Loucy (cell line): ENCODE data around the gene GIT2.

Experiments used
- H2AFZ ChIP-seq: fragments of 200-600 bp; sonication (generic); 2 replicates; pipeline ENCODE4 v1.6.0; 2016; ENCODE audit warnings: antibody characterized with exemption, mild to moderate bottlenecking, low read length, moderate library complexity
- H3F3A ChIP-seq: fragments of 200-600 bp; 2 replicates; pipeline ENCODE4 v1.6.0; 2016; ENCODE audit warnings: antibody characterized with exemption, low read depth, mild to moderate bottlenecking
- H3K27me3 ChIP-seq: fragments of 200-600 bp; sonication (generic); 2 replicates; pipeline ENCODE4 v1.6.1; 2014; ENCODE audit warnings: low read length, mild to moderate bottlenecking; ENCODE audit not compliant: insufficient read depth, poor library complexity, severe bottlenecking
- H3K36me3 ChIP-seq: fragments of 200-600 bp; sonication (generic); 2 replicates; pipeline ENCODE4 v1.6.1; 2016; ENCODE audit warnings: low read length; ENCODE audit not compliant: insufficient read depth
- H3K4me1 ChIP-seq: fragments of 200-600 bp; sonication (generic); 2 replicates; pipeline ENCODE4 v1.5.1; 2014; ENCODE audit warnings: low read length, mild to moderate bottlenecking; ENCODE audit not compliant: insufficient read depth, poor library complexity, severe bottlenecking
- H3K4me2 ChIP-seq: fragments of 200-600 bp; sonication (generic); 2 replicates; pipeline ENCODE4 v1.6.0; 2014; ENCODE audit warnings: antibody characterized with exemption, low read length, low read depth, mild to moderate bottlenecking; ENCODE audit not compliant: poor library complexity, severe bottlenecking
- H3K4me3 ChIP-seq: fragments of 200-600 bp; sonication (generic); 2 replicates; pipeline ENCODE4 v1.5.1; 2014; ENCODE audit warnings: low read length, mild to moderate bottlenecking, mixed read lengths; ENCODE audit not compliant: poor library complexity, severe bottlenecking
- H3K79me2 ChIP-seq: fragments of 200-600 bp; sonication (generic); 2 replicates; pipeline ENCODE4 v1.6.1; 2014; ENCODE audit warnings: low read length; ENCODE audit not compliant: insufficient read depth
- H3K9ac ChIP-seq: fragments of 200-600 bp; sonication (generic); 2 replicates; pipeline ENCODE4 v1.6.0; 2014; ENCODE audit warnings: mild to moderate bottlenecking, low read depth, low read length, moderate library complexity; ENCODE audit not compliant: poor library complexity, severe bottlenecking
- H3K9me2 ChIP-seq: fragments of 200-600 bp; sonication (generic); replicated peaks from 2 replicates; pipeline ENCODE4 v1.6.1; 2016; ENCODE audit warnings: low read depth, low read length, mixed read lengths
- H3K9me3 ChIP-seq: fragments of 200-600 bp; sonication (generic); 2 replicates; pipeline ENCODE4 v1.6.1; 2014; ENCODE audit warnings: mild to moderate bottlenecking, antibody characterized with exemption, low read length, low read depth; ENCODE audit not compliant: insufficient read depth
- H4K20me1 ChIP-seq: fragments of 200-600 bp; sonication (generic); 2 replicates; pipeline ENCODE4 v1.6.0; 2014; ENCODE audit warnings: antibody characterized with exemption, low read length, mild to moderate bottlenecking; ENCODE audit not compliant: insufficient read depth, poor library complexity, severe bottlenecking
- CTCF ChIP-seq: fragments of 200-600 bp; sonication (generic); conservative IDR thresholded peaks from 2 replicates; pipeline ENCODE4 v1.5.1; 2014; ENCODE audit warnings: mild to moderate bottlenecking, antibody characterized with exemption, low read length
- EZH2phosphoT487 ChIP-seq: fragments of 200-600 bp; IDR thresholded peaks from 2 replicates; pipeline ENCODE4 v1.6.1; 2018; ENCODE audit warnings: antibody characterized with exemption, mild to moderate bottlenecking, moderate library complexity, borderline replicate concordance

GIT2 gene

GRCh38 chr12:109926016-109926415, 70.2 kb downstream of the GIT2 start:
- TF ChIP-seq CTCF = no peak
- no peak for TF ChIP-seq EZH2phosphoT487
- Histone ChIP-seq H3K4me1 (no peaks in the 10 kb centered on the region), H3K27me3 (no peaks in the 10 kb centered on the region), H3K9me2 (no peaks in the 10 kb centered on the region), H3K9me3 (no peaks in the 10 kb centered on the region), H3K4me2 (no peak overlapping the region), H2AFZ (no peak overlapping the region), H3K4me3 (no peak overlapping the region), H3K36me3 (peaks cover 2% of the 10 kb centered on the region; the same call in 1 of the 2 replicates), H3K79me2 (no peaks in the 10 kb centered on the region), H4K20me1 (no peaks in the 10 kb centered on the region), H3K9ac (no peak overlapping the region), H3F3A (no peaks in the 10 kb centered on the region)

- no peaks in the 10 kb centered on the region for H3K27me3 ChIP-seq
- H3F3A ChIP-seq = no peaks in the 10 kb centered on the region
- H3K4me1 ChIP-seq = no peaks in the 10 kb centered on the region
- TF ChIP-seq CTCF = no peak
- no peak for TF ChIP-seq EZH2phosphoT487
- H3K9ac ChIP-seq = no peak overlapping the region
- no peak overlapping the region for H2AFZ ChIP-seq
- no peak overlapping the region for H3K4me2 ChIP-seq
- H4K20me1 ChIP-seq = no peaks in the 10 kb centered on the region
- H3K79me2 ChIP-seq = no peaks in the 10 kb centered on the region
- no peaks in the 10 kb centered on the region for H3K9me2 ChIP-seq
- no peaks in the 10 kb centered on the region for H3K36me3 ChIP-seq
- H3K9me3 ChIP-seq = no peaks in the 10 kb centered on the region
- H3K4me3 ChIP-seq = no peak overlapping the region
Observed at GRCh38 chr12:109925185-109925840, 70.9 kb downstream of the GIT2 start.

- no peaks in the 10 kb centered on the region for H3K27me3 ChIP-seq
Observed at GRCh38 chr12:109923481-109924245, 72.5 kb downstream of the GIT2 start.

More at GRCh38 chr12:109923481-109924245, 72.5 kb downstream of the GIT2 start:
- H3F3A ChIP-seq = no peaks in the 10 kb centered on the region
- no peak overlapping the region for H3K4me3 ChIP-seq
- no peaks in the 10 kb centered on the region for H4K20me1 ChIP-seq
- H3K9me2 ChIP-seq = no peaks in the 10 kb centered on the region
- no peaks in the 10 kb centered on the region for H3K79me2 ChIP-seq
- no peak overlapping the region for H2AFZ ChIP-seq
- H3K4me1 ChIP-seq = no peaks in the 10 kb centered on the region
- peaks cover 4% of the 10 kb centered on the region; the same call in 1 of the 2 replicates for H3K36me3 ChIP-seq
- no peak for TF ChIP-seq EZH2phosphoT487
- no peak for TF ChIP-seq CTCF
- H3K9ac ChIP-seq = no peak overlapping the region
- no peak overlapping the region for H3K4me2 ChIP-seq
- H3K9me3 ChIP-seq = no peaks in the 10 kb centered on the region
